Vagina (tissue), 2 donors: ENCODE results near the gene ST6GALNAC5. TPM values are rescaled to one million over a fixed set of nuclear protein-coding genes. Genes with fewer than 3 reads are reported as not detected.

Experiments used
- DNase-seq, 2 donors: peaks; one replicate each; pipeline ENCODE4 v3.0.0-alpha.2; 2017; ENCODE audit errors: extremely low spot score in 2 of 2
- H3K27ac ChIP-seq: fragments of 200-600 bp; sonication (generic); one replicate; pipeline ENCODE4 v1.5.1; 2019
- H3K27me3 ChIP-seq: fragments of 200-600 bp; sonication (generic); one replicate; pipeline ENCODE4 v1.5.1; 2019
- H3K36me3 ChIP-seq, 2 donors: fragments of 200-600 bp; sonication (generic); one replicate each; pipeline ENCODE4 v1.5.1; 2017 to 2019
- H3K4me1 ChIP-seq: fragments of 200-600 bp; sonication (generic); one replicate; pipeline ENCODE4 v1.5.1; 2019
- H3K4me3 ChIP-seq, 2 donors: fragments of 200-600 bp; sonication (generic); 1 replicate in 1 of 2; 2 replicates in 1 of 2; pipeline ENCODE4 v1.5.1; 2016 to 2019
- H3K9me3 ChIP-seq: fragments of 200-600 bp; sonication (generic); one replicate; pipeline ENCODE4 v1.5.1; 2019
- CTCF ChIP-seq, 3 experiments: fragments of 450-650 bp in 2 of 3; fragments of 200-600 bp in 1 of 3; sonication (generic) in 1 of 3; IDR thresholded peaks; one replicate each; pipeline ENCODE4 v1.5.1; 2017 to 2019; ENCODE audit warnings: antibody characterized with exemption in 3 of 3, mild to moderate bottlenecking in 2 of 3, moderate library complexity in 2 of 3
- POLR2A ChIP-seq, 2 donors: fragments of 450-650 bp; IDR thresholded peaks; one replicate each; pipeline ENCODE4 v1.6.1; 2017; ENCODE audit warnings: antibody characterized with exemption in 2 of 2, mild to moderate bottlenecking in 2 of 2, moderate library complexity in 2 of 2
- POLR2AphosphoS5 ChIP-seq, 2 donors: sonication (generic); formaldehyde crosslinking; IDR thresholded peaks; one replicate each; pipeline ENCODE4 v1.9.0; 2017; ENCODE audit warnings: antibody characterized with exemption in 2 of 2, mild to moderate bottlenecking in 2 of 2, low read depth in 1 of 2; ENCODE audit not compliant: insufficient read depth in 1 of 2
- intact Hi-C: fragments of 100-400 bp; cut with DNase I; formaldehyde crosslinking; loops from one replicate; pipeline ENCODE4 v1.15.1; 2023
- total RNA-seq: library from RNA; depleted of rRNA; stranded (reverse); fragments of >200 nt; gene quantifications from one replicate; pipeline ENCODE4 v1.2.3, GENCODE V29; 2016

Gene ST6GALNAC5
- total RNA-seq, 1 donor from 2014 or later = 9.6 TPM

DNA sequence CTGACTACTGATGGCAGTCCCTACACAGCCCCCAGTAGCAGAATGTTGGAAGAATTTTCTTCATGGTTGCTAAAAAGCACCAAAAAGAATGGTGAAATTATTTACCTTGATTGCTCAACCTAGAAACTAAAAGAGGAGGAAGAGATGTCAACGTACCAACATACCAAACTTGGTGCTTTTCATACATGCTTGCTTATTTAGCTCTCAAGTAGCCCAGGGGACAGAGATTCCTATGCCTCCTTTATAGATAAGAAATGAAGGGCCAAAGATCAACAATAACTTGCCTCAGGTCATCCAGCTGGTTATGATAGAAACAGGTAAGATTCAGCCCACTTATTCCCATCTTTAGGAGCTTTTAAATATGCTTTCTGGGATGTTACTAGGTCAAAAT lies 181.3 kb downstream of the ST6GALNAC5 start:
- Histone ChIP-seq H3K9me3 (no peaks in the 10 kb centered on the region), H3K27ac (no peak overlapping the region), H3K36me3 (no peaks in the 10 kb centered on the region), H3K4me1 (no peaks in the 10 kb centered on the region), H3K27me3 (no peaks in the 10 kb centered on the region), H3K4me3 (no peak overlapping the region)
- TF ChIP-seq CTCF (IDR thresholded peaks at IDR 0.05) (no peak), POLR2A (IDR thresholded peaks at IDR 0.05) (no peak), POLR2AphosphoS5 (IDR thresholded peaks at IDR 0.05; ENCODE audit: insufficient read depth in 1 of 2, low read depth in 1 of 2) (no peak)
- no peak for DNase-seq
- intact Hi-C loops = no loop called here

DNA sequence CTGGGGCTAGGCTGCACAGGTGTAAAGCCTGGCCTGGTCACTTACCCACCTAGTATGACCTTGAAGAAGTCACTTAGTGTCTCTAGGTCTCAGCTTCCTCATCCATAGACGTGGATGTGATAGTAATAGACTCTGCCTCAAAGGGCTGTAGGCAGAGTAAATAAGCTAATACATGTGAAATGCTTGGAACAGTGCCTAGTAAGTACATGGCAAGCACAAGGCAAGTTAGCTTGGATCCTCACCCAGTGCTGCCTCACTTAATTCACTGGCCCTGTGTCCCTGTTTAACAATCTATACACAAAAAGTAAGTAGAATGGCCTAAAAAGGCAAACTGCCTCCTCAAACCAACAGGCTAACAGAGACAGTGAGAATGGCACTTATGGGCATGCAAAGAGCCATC lies 184.1 kb downstream of the ST6GALNAC5 start:
- intact Hi-C loops = no loop called here
- Histone ChIP-seq H3K4me3 (no peak overlapping the region), H3K27me3 (no peaks in the 10 kb centered on the region), H3K9me3 (no peaks in the 10 kb centered on the region), H3K36me3 (no peaks in the 10 kb centered on the region), H3K4me1 (no peaks in the 10 kb centered on the region), H3K27ac (no peak overlapping the region)
- TF ChIP-seq POLR2A (IDR thresholded peaks at IDR 0.05) (no peak), CTCF (IDR thresholded peaks at IDR 0.05) (no peak), POLR2AphosphoS5 (IDR thresholded peaks at IDR 0.05; ENCODE audit: insufficient read depth in 1 of 2, low read depth in 1 of 2) (no peak)
- DNase-seq = no peak

GRCh38 chr1:77056525-77056924 lies 189.2 kb downstream of the ST6GALNAC5 start:
- no peak for DNase-seq
- TF ChIP-seq CTCF (IDR thresholded peaks at IDR 0.05) (no peak), POLR2AphosphoS5 (IDR thresholded peaks at IDR 0.05; ENCODE audit: insufficient read depth in 1 of 2, low read depth in 1 of 2) (no peak), POLR2A (IDR thresholded peaks at IDR 0.05) (no peak)

GRCh38 chr1:77057994-77058585 lies 190.8 kb downstream of the ST6GALNAC5 start:
- no peaks in the 10 kb centered on the region for H3K27me3 ChIP-seq
- no peak for DNase-seq
- TF ChIP-seq POLR2A (IDR thresholded peaks at IDR 0.05) = no peak
- no peak for TF ChIP-seq POLR2AphosphoS5 (IDR thresholded peaks at IDR 0.05; ENCODE audit: insufficient read depth in 1 of 2, low read depth in 1 of 2)
- no peak for TF ChIP-seq CTCF (IDR thresholded peaks at IDR 0.05)
- H3K4me1 ChIP-seq = no peaks in the 10 kb centered on the region
- H3K4me3 ChIP-seq = no peak overlapping the region
- no peaks in the 10 kb centered on the region for H3K9me3 ChIP-seq
- intact Hi-C loops = no loop called here
- no peak overlapping the region for H3K27ac ChIP-seq
- H3K36me3 ChIP-seq = no peaks in the 10 kb centered on the region

More at GRCh38 chr1:77056525-77056924, 189.2 kb downstream of the ST6GALNAC5 start:
- Histone ChIP-seq H3K4me1 (no peaks in the 10 kb centered on the region), H3K27ac (no peak overlapping the region), H3K9me3 (no peaks in the 10 kb centered on the region), H3K27me3 (no peaks in the 10 kb centered on the region), H3K4me3 (no peak overlapping the region), H3K36me3 (no peaks in the 10 kb centered on the region)
- intact Hi-C loops = no loop called here

DNA sequence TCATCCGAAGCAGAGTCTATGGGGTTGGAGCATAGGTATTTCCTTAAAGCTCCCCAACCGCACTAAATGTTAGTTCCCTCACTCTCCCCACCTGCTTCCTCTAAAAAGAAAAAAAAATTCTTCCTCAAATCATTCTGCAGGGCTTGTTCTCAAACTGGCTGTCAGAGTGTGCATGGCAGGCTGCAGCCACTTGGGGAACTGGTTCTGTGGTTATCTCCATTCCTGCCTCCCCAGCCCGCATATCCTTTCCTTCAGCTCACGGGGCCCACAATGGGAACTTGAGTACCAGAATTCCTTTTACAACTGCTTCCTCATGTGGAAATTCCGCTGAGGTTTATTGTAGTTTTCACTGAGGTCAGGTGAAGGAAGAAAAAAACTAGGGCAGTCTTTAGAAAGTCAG lies 192.7 kb downstream of the ST6GALNAC5 start:
- Histone ChIP-seq H3K4me3 (no peak overlapping the region), H3K27ac (no peak overlapping the region), H3K9me3 (no peaks in the 10 kb centered on the region), H3K36me3 (no peaks in the 10 kb centered on the region), H3K4me1 (no peaks in the 10 kb centered on the region), H3K27me3 (no peaks in the 10 kb centered on the region)
- intact Hi-C loops = no loop called here
- TF ChIP-seq CTCF (IDR thresholded peaks at IDR 0.05) (no peak), POLR2A (IDR thresholded peaks at IDR 0.05) (no peak), POLR2AphosphoS5 (IDR thresholded peaks at IDR 0.05; ENCODE audit: insufficient read depth in 1 of 2, low read depth in 1 of 2) (no peak)
- no peak for DNase-seq
